Measurements from ENCODE around the gene SCN2B. TPM values are rescaled to one million over a fixed set of nuclear protein-coding genes. Genes with fewer than 3 reads are reported as not detected.
"Not testable (repeated sequence)": the region's sequence is repeated elsewhere in the genome, so short reads cannot be mapped to it uniquely, and the experiment has no call there.

The SCN2B gene
- total RNA-seq, 1 donor from 2014 or later, result not detected

DNA sequence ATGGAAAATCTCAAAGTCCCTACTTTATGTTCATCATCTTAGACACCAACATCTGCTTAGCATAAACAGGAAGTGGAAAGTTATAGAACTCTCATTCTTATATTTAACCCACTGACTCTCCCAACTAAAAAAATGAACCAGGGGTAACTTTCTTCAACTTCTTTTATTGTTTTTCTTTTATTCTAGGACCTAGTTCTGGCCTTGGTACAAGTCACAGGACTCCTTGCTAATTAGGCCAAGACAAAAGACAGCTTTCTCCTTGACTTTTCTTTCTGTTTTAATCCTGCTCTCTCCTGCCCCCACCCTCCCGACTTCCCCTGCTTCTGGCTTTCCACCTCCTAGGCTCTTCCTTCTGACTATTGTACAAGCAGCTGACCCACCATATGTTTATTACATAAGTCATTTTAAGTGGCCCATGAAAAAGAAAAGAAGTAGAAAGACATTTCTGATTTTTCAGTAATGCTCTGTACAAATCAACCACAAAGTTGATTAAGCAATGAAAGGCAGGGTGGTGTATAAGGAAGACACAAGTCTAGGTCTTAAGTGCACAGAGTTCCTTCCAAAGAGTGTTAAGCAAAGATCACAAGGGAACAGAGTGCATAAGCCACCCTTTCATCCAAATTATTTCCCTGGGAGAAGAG, 30.1 kb upstream of the SCN2B start:
- peak; percentile 37 for DNase-seq (ENCODE audit: low read depth, low spot score)

DNA sequence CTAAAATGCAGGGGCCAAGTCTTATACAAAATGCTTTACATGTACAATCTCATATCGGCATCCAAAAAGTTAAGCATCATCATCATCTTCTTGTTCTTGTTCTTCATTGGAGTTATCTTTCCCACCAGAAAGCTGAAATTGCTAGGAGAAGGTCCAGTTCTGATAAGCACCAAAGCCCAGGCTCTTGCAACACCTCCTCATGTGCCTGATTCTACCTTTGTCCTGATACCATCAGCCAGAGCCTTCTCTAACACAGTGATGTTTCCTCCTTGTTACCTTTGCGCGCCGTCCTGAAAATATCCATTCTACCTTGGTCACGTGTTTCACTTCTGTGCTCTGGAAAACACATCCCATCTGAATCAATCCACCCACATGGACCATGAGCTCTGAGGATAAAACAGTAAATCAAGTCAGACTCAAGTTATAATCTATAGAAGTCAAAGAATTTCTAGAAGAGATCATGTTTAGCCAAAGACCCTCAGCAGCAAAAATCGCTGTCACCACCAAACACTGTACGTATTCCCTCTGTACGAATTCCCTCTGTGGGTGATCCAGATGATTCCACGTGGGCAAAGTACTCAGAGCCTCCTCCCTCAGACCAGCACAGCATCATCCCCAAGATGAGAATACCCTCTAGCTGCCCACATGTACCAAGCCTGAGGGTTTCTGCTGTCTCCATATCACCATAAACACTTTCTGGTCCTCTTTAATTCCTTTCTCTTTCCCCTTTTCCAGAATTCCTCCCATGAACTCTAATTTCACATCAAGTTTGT, 29.4 kb upstream of the SCN2B start:
- no peak for DNase-seq (ENCODE audit: low read depth, low spot score)

DNA sequence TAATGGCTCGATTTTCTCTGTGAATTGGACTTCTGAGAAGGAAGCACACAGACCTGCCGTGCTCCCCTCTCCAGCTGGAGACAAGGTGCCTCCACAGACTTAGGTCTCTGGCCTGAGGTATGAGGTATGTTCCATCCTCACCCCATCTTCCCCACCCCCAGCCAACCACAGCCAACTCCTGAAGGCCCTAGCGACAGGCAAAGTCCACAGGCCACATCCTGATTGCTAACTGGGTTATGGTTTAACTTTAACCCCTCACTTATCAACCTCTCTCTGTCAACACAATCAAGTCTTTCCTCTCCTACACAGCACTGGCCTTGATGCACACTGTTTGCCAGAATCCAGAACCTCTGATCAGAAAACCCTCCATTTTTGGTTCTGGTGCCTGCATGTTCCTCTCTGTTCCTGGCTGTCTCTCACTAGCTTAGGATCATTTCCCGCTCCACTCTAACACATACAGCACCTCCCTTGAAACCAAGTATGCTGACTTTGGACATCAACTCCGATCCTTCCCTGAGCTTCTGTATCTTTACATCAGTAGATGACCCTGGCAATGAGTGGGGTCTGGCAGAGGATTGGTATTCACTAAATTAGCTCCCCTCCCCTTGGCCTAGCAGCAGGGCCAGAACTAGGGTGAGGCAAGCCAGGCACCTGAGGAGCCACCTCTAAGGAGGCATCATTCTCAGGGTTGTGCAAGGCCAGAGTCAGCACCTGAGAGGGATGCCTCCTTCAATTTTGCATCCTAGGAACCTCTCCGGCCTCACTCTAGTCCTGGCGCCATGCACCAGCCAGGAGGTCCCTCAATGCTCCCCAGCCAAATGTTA, 26.4 kb upstream of the SCN2B start:
- no peak for DNase-seq (ENCODE audit: low read depth, low spot score)

GRCh38 chr11:118201966-118202365, 25.5 kb upstream of the SCN2B start:
- DNase-seq (ENCODE audit: low read depth, low spot score), result no peak

DNA sequence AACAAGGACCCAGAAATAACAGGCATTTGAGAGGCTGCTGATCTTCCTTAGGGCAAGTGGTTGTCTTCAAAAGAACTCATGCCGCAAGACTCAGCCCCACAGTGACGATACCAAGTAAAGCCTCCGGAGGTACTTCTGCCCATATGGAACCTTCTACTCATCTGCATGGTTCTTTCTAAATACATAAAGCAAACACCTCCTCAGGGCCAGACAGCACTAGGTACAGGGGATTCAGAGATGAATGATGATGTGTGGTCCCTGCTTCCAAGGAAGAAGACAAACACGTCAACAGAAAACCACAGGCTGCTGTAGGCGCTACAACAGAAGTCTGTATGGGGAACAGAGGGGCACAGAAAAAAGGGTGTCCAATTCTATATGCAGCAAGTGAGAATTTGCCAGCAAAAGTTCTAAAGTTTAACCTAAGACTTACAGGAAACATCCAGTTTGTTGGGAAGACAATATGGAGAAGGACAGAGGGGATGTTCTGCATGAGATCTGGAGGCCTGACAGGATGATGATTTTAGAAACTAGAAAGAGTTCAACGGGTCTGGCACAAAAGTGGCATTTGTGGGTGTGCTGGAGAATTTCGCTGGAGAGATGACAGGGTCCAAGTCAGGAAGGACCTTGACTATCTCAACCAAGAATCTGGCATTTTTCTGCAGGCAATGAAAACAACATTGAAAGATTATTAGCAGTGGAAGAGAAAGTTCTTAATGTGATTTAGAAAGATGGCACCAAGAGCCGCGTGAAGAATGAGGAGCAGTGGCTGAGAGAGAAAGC, 24.7 kb upstream of the SCN2B start:
- no peak for DNase-seq (ENCODE audit: low read depth, low spot score)

DNA sequence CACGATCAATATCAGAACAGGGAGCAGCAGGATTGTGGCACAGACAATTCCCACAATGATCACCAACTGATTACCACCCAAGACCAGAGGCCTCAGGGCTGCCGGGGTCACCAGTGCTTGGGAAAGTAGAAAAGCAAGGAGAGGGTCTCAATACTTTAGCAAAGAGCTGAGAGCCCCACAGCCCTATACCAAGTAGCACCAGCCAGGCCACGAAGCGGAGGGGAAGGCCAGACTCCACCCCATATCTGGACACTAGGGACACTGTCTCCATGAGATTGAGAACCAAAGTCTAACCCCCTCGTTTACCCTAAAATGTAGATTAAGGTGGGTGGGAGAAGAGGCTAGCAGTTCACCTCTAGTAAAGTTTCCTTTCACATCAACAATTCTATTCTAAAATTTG, 24.1 kb upstream of the SCN2B start:
- no peak for DNase-seq (ENCODE audit: low read depth, low spot score)

DNA sequence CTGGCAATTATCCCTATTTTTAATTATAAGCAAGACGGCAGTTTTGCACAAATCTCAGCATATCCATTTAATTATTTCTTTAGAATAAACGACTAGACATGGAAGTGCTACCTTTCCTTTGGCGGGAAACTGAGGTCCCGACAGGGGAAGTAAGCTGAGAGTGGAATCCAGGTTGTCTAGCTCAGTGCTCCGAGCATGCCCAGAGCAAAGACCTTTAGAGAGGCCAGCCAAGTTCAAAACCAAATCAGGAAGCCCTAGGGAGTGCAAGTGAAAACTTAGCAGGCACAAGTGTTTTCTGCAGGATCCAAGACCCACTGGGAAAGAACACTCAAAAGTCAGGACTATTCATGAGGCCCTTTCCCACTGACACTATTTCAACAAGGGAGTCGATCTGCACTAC, 22.7 kb upstream of the SCN2B start:
- DNase-seq (ENCODE audit: low read depth, low spot score), result no peak

GRCh38 chr11:118198370-118198769, 21.9 kb upstream of the SCN2B start:
- DNase-seq (ENCODE audit: low read depth, low spot score), result peak; percentile 26

GRCh38 chr11:118194835-118195627, 18.6 kb upstream of the SCN2B start:
- DNase-seq (ENCODE audit: low read depth, low spot score), result peak; percentile 10

GRCh38 chr11:118193910-118194566, 17.6 kb upstream of the SCN2B start:
- no peak for DNase-seq (ENCODE audit: low read depth, low spot score)

GRCh38 chr11:118192817-118193216, 16.4 kb upstream of the SCN2B start:
- DNase-seq (ENCODE audit: low read depth, low spot score), result not testable (repeated sequence)

DNA sequence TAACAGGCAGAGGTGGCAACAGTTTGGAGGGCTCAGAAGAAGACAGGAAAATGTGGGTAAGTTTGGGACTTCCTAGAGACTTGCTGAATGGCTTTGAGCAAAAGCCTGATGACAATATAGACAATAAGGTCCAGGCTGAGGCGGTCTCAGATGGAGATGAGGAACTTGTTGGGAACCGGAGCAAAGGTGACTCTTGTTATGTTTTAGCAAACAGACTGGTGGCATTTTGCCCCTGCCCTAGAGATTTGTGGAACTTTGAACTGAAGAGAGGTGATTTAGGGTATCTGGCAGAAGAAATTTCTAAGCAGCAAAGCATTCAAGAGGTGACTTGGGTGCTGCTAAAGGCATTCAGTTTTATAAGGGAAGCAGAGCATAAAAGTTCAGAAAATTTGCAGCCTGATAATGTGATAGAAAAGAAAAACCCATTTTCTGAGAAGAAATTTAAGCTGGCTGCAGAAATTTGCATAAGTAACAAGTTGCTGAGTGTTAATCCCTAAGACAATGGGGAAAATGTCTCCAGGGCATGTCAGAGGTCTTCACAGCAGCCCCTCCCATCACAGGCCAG, 14.6 kb upstream of the SCN2B start:
- DNase-seq (ENCODE audit: low read depth, low spot score), result not testable (repeated sequence)

- DNase-seq (ENCODE audit: low read depth, low spot score), result no peak
Observed at GRCh38 chr11:118186346-118187107, 10.1 kb upstream of the SCN2B start.

GRCh38 chr11:118184784-118185579, 8.5 kb upstream of the SCN2B start:
- no peak for DNase-seq (ENCODE audit: low read depth, low spot score)

DNA sequence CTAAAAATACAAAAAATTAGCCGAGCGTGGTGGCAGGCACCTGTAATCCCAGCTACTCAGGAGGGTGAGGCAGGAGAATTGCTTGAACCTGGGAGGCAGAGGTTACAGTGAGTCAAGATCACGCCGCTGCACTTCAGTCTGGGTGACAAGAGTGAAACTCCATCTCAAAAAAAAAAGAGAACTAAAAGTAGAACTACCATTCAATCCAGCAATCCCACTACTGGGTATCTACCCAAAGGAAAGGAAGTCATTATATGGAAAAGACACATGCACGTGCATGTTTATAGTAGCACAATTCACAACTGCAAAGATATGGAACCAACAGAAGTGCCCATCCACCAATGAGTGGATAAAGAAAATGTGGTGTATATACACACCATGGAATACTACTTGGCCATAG, 7.3 kb upstream of the SCN2B start:
- DNase-seq (ENCODE audit: low read depth, low spot score), result not testable (repeated sequence)

GRCh38 chr11:118180300-118180703, 3.9 kb upstream of the SCN2B start:
- no peak for DNase-seq (ENCODE audit: low read depth, low spot score)

DNA sequence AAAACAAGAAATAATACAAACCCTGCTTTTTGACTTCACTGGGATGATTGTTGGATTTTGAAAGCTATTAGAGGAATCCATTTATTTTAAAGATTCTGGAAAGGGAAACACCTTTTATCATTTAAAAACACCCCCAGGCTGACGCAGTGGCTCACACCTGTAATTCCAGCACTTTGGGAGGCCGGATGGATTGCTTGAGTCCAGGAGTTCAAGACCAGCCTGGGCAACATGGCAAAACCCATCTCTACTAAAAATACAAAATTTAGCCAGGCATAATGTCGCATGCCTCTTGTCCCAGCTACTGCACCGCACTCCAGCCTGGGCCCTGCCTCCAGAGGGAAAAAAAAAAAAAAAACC, 317 bp upstream of the SCN2B start:
- DNase-seq (ENCODE audit: low read depth, low spot score), result no peak
